T-helper 1 cell treated with Interleukin-12 subunit alpha and Interleukin-12 subunit beta and Interleukin-4 antibody, amounts not matched to agents 30 ng/mL and 1 ng/mL, for 36 hours (primary cell): Measurements from ENCODE around the gene PHTF2. TPM values are rescaled to one million over a fixed set of nuclear protein-coding genes. Genes with fewer than 3 reads are reported as not detected.
"Not testable (repeated sequence)": the region's sequence is repeated elsewhere in the genome, so short reads cannot be mapped to it uniquely, and the experiment has no call there.

Experiments
- intact Hi-C: fragments of 100-400 bp; cut with micrococcal nuclease; formaldehyde crosslinking; loops from one replicate; pipeline ENCODE4 v1.15.1; 2024
- total RNA-seq: library from RNA; stranded (reverse); gene quantifications from 2 replicates; pipeline ENCODE4 v1.2.3, GENCODE V29; 2022

The PHTF2 gene
- total RNA-seq, 1 donor from 2014 or later, result 36.1 TPM

DNA sequence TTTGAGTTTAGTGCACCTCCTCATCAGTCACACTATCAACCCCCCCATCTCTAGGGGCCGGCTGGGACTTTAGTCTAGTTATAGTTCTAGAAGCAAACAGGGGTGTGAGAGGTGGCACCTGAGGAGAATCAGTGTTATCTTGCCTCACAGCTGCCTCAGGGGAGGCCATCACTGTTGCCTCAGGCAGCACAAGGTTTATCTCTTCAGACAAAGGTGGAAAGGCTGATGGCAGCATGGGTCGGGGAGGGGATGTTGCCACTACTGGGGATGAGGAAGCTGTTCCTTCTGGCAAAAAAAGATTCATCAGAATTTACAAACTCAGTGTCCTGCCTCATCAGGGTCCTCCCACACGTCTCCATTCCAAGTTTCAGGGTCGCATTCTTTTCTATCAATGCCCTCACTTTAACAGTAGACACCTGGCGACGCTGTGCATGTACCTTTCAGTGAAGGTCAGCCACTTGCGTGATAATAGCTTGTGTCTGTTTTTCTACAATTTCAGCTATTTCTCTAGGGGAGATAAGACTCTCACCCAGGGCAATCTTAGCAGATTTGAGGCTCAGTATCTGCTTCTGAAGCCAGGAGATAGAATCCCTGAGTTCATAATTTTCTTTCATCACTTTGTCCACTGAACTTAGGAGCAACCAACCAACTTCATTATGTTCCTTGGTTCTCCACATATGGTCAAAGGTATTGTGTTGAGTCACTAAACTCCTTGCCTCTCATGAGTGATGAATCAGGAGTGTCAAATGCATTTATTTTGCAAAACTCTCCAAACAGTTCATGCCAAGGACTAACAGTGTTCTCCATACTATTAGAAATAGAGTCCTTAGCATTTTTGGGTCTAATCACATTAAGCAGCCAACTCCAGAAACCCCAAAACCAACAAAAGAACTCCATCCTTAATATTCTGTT is 75.1 kb downstream of the PHTF2 start:
- intact Hi-C loops, result not testable (repeated sequence)

DNA sequence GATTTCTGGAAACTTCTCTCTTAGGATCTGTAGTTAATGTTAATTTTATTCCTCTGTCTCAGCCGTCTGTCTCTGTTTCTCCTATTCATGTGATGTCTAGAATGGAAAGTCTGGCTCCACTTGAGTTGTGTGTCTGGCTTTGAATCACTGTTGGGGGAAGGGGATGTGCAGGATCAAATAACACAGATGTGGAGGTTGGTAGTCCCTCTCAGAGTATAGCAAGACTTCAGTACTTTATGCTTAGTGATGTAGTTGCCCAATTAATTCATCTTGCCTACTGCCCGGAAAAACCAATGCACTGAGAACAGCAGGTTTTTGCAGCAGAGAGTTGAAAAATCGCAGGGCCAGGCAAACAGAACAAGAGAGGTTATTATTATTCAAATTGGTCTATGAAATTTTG is 79.2 kb downstream of the PHTF2 start:
- intact Hi-C loops, result no loop called here

DNA sequence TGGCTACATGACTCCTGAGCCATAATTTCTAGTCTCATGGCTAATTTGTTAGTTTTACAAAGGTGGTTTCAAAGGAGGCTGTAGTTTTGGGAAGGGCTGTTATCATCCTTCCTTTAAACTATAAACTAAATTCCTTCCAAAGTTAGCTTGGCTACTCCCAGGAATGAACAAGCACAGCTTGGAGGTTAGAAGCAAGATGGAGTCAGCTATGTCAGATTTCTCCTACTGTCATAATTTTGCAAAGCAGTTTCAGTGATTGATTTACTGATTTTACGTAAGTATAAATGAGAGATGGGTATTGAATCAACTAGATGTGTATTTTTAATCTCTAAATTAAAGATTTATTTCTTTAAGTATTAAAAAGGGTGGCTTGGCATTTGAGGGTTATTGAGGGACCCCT is 79.9 kb downstream of the PHTF2 start:
- intact Hi-C loops, result no loop called here

DNA sequence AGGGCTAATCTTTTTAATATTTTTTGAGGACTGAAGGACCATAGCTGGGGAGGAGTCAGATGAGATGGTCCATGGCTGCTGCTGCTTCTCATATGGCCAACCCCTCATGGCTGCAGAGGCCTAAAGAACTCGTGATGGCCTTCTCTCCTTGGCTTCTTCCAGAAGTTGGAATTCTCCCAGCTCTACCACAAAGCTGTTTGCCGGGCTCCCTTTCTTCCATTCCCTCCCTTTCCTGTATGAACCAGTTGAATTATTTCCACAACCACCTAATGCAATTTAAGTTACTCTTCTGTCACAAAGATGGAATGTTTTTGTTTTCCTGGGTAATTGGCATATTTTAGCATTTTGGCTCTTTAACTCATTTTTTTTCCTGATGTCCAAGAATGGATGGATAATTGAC is 80.7 kb downstream of the PHTF2 start:
- intact Hi-C loops, result no loop called here

DNA sequence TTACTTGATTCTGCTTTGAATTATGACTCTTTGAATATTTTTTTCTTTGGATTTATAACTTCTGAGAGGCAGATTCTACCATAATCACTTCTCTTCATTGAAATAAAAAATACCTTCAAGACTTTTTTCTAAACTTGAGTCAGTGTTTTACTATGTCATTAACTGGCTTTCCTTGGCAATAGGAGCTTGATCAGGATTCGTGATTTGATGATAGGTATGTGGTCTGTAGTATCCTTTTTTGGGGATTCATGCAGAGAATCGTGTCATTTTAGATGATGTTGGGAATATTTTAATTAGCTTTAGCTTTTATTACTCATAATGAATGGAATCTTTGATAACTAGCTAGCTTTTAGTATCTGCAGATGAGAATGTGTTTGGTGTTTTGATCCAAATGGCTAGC is 83.3 kb downstream of the PHTF2 start:
- intact Hi-C loops, result no loop called here

DNA sequence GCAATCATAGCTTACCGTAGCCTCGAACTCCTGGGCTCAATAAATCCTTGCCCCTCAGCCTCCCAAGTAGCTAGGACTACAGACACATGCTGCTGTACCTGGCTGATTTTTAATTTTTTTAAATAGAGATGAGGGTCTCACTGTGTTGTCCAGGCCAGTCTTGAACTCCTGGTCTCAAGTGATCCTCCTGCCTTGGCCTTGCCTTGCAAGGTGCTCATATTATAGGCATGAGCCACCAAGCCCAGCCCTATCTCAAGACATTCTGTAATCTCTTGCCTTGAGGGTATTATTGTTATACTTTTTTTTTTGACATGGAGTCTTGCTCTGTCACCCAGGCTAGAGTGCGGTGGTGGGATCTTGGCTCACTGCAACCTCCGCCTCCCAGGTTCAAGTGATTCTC is 86.6 kb downstream of the PHTF2 start:
- intact Hi-C loops, result no loop called here

DNA sequence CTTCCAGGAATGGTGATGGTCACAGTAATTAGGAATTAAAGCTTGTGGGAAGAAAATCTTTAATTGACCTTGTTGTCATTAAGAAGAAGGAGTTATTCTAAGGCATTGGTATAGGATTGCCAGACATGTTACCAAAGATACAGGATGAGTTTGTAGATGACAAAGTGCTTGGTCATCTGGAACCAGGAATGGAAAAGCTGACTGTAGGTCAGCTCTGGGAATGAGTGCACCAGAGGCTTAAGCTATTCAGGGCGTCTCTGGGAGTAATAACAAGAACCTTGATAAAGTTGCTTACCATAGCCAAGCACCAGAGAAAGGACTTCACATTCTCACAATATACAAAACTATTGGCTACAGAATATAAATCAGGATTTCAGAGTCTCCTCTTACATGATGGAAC is 89.0 kb downstream of the PHTF2 start:
- intact Hi-C loops, result no loop called here

DNA sequence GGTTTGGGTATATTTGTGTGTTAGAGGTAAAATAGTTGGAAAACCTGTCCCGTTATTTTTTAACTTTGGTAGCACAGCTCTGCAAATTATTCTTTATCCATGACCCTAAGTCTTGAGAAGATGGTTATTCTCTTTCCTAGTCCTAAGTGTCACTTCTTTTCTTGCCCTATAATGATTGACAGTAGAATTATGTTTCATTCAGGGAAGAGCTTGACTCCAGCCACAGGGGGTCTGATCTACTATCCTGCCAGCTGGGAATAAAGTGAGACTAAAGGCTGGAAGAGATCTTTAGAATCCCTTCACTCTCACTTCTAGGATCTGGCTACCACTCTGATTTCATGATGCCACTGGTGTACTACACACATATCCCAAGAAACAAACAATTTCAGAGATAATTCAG is 90.4 kb downstream of the PHTF2 start:
- intact Hi-C loops, result no loop called here

DNA sequence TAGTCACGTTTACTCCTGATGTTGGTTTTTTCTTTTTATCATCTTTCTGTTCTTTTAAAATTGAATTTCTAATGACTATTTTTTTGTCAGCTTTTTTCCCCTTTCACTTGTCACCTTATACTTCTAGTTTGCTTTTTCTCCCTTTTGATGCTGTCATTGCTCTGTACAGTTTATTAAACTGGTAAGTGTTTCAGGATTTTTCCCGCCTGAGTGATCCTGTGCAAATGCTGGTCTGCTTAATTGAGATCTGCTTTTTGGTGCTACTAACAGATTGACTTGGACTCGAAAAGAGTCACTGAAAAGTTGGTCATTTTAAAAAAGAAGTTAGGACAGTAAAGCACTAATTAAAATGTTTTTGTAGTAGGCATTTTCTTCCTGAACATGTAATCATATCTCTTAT is 95.2 kb downstream of the PHTF2 start:
- intact Hi-C loops, result no loop called here

DNA sequence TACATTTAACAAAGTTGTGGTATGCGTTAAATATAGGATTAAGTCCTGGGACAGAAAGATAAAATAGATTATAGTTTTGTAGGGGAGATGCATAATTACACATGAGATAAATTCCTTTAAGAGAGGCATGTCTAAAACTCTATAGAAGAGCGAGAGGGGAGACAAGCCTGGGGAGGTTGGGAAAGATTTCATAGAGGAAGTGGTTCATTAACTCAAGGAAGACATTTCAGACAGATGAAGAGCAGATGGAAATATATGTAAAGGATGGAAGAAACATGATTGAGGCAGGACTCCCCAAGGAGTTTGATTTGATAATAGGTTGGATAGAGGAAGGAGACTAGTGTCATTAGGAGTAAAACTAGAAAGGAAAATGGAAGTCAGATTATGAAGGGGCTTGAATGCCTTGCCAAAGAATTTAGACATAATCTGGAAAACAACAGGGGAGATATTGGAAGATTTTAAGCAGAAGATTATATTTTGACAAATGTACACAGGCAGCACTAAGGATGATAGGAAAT is 96.1 kb downstream of the PHTF2 start:
- intact Hi-C loops, result no loop called here

DNA sequence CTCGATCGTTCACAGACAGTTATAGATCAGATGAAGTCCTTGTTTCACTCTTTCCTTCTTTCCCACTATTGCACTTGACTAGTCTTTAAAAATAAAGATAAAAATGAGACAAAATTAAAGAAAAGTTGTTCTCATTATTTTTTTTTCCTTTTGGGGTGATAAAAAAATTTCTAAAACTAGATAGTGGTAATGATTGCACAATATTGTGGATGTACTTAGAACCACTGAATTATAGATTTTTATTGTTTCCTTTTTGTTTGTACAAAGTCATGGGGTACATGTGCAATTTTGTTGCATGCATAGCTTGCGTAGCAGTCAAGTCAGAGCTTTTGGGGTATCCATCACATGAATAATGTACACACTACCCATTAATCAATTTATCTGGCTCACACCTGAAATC is 97.3 kb downstream of the PHTF2 start:
- intact Hi-C loops, result no loop called here

DNA sequence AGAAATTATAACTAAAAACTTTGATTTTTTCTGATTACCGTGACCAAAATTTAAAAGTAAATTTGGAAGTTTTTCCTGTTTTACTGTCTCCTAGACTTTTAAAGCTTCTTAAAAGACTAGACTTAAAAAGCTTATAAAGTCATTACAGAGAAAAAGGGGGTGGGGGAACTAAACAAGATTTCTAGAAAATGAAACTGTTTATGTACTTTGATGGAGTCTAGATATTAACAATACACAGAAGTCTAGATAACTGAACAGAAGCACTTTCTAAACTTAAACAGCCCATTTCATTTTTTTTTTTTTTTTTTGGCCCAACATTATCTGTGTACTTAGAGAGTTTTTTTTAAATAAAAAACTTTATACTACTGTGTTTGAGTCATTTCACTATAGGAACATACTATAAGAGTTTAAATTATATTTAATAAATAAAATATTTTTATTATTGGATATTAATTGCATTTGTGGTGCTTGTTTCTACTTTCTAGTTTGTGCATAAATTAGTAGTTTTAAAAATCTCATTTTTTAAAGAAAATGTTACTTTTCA is 98.5 kb downstream of the PHTF2 start:
- intact Hi-C loops, result no loop called here

DNA sequence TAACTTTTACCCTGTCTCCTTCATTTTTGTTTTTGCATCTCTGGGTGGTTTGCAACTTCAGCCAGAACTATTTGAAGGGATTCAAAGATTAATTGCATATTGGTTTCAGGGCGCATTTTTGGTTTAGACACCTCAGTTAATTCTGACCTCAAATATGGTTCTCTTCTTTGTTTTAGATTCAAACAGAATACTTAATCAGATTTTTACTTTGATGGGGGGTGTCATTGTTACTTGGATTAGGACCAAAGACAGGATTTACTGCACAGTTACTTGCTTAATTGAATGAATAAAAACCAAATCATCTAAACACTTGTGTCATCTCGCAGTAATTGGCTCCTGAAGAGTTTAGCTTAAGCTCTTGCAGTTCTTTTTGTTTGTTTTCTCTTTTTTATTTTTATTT is 100.9 kb downstream of the PHTF2 start:
- intact Hi-C loops, result no loop called here

DNA sequence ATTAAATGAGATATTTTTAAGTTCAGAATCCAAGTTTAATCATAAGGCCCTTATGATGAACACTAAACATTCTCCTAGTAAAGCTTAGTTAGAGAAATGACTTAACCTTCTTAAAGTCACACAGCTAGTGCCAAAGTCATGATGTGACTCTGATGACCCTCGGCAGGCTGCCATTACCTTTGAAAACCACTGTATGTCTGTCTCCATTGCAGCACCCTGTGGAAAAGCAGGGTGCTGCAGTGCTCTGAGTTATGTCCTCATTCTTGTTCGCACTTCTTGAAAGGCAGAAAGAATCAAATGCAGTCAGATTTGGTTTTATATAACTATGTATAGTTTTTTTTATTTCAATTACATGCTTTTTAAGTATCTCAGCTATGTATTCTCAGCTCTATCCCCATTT is 105.0 kb downstream of the PHTF2 start:
- intact Hi-C loops, result loop anchor here (2.0 kb wide), 1 partner anchor 105 kb away; the partner anchor contains the start of genes PHTF2 and TMEM60

DNA sequence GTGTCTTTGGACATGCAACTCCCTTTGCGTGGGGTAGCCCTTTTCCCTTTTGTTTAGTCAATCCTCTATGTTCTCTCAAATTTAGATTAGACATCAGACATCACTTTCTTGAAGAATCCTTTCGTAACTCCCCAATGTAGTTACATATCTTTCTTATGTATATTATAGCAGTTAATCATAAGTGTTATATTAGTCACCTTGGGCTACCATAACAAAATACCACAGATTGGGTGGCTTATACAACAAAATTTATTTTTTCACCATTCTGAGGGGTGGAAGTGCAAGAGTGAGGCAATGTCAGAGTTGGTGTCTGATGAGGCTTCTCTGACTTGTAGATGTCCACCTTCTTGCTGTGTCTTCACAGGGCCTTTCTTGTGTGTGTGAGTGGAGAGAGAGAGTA is 105.7 kb downstream of the PHTF2 start:
- intact Hi-C loops, result no loop called here

DNA sequence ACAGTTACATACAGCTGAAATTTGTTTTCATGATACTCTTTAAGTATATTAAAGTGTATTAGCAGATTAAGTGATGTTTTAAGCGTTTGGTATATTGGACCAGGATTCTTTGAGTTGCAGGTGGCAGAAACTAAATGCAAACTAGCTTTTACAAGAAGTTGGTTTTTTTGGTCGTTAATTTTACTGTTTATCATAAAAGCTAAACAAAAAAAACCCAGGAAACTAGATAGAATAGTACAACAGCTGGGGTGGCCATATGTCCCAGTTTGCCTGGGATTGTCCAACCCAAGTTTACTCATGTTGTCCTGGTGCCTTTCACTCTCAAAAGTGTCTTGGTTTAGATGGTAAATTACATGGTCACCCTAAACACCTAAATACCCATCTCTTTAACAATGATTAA is 108.7 kb downstream of the PHTF2 start:
- intact Hi-C loops, result no loop called here

DNA sequence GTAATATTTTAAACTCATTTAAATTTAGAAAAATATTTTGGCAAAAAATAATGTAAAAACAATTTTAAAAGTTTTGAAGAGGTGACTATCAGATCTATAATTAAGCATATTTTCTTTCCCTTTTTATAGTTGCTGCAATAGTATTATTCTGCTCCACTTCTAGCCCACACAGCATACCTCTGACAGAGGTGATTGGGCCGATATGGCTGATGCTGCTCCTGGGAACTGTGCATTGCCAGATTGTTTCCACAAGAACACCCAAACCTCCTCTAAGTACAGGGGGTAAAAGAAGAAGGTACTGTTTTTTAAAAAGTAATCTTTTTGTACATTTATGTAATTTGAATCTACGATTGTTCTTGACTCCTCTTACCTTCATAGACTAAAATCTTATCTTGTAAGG is 110.1 kb downstream of the PHTF2 start:
- intact Hi-C loops, result no loop called here

DNA sequence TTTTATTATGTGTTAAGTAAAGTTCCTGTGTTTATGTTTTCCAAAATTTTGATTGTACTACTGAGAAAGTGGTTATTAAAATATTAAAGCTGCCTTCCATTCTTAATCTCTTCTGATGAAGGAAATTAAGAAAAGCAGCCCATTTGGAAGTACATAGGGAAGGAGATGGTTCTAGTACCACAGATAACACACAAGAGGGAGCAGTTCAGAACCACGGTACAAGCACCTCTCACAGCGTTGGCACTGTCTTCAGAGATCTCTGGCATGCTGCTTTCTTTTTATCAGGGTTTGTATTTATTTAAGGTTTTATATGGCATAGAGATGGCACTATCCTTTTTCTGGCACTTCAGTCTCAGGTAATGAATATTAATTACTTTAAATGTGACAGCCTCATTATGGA is 111.6 kb downstream of the PHTF2 start:
- intact Hi-C loops, result no loop called here

DNA sequence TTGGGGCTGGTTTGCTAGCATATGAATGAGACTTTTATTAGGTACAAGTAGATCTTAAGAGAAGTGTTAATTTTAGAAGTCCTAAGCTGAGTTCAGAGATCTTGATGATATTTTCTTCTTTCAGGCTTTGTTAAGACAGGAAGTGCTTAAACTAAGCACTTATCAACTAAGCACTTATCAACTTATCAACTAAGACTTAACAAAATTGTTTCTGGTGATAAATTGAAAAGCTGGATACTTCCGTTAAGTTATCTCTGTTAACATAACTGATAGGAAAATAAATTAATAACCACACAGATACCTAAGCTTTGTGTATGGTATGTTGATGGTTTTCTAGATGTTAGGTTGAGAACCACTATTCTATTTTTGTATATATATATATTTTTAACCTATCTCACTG is 113.7 kb downstream of the PHTF2 start:
- intact Hi-C loops, result no loop called here

DNA sequence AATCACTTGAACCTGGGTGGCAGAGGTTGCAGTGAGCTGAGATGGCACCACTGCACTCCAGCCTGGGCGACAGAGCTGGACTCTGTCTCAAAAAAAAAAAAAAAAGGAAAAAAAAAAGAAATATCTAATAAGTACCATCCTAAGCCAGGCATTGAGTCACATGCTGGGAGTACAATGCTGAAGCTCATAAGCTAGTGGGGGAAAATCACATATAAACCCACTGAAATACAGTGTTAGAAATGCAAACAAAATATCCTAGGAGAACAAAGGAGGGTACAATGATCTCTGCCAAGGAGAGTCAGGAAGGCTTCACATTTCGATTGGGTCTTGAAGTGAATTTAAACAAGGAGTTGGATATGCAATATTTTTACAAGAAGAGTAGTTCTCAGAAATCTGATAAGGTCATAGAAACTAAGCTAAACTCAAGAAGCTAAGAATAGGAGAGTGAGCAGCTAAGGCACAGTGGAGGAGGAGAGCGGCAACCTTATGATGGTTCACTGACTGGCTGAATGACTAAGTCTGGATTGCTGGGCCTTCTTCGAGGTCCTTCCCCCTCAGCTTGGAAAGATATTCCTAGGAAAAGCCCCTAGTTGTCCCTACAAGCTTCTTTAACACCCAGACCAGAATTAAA is 115.5 kb downstream of the PHTF2 start:
- intact Hi-C loops, result no loop called here

DNA sequence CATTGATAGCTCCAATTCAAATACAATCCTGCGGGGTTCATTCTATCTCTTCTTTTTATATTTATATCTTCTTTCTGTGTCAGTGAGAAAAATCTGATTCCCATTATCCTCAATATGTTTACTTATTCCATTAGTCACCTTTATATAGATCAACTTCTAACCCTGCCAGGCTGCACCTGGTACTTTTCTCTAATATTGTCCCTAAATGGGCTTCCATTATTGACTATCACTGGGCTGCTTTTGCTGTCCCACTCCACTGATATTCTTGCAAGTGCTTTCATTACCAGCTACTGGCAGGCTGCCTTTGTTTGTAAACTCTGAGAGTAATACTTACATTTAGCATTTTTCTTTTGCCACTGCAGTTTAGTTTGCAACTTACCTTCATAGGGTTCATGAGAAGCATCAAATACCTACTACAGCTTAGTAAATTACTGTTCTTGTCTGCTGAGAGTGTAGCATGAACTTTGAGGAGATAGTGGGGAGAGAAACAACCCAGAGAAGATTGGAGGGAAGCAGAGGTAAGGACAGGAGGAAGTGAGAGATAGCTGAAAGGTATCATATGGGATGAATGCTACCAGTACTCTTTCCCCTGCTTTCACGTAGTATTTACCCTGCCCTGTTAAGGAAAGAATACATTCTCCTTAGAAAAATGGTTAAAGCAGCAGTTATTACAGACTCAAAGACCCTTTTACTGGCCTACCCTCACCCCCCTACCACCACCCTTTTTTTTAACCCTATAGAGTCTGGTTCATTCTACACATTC is 119.1 kb downstream of the PHTF2 start:
- intact Hi-C loops, result no loop called here

DNA sequence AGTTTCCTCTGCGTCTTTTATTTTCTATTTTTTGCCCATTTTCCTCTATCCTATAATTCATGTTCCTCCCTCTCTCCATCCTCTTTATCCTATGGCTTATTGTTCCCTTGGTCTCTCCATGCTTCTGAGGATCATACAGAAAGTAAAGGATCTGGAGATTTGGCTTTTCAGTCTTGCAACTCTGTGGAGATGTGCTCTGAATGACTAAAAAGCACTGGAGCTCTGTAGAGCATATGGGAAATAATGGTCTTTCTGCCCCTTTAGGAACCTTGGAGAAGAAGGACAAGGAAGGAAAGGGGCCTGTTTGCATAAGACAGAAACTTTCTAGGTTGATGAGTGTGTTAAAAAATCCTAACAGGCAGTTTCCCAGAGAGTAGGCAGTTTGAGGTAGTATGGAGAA is 120.1 kb downstream of the PHTF2 start:
- intact Hi-C loops, result no loop called here
